Hepatocyte (in vitro differentiated cells): ENCODE results near the gene TNS3.

Experiments used
- EZH2phosphoT487 ChIP-seq: fragments of 200-600 bp; sonication (generic); IDR thresholded peaks from one replicate; pipeline ENCODE4 v1.6.1; 2018; ENCODE audit warnings: antibody characterized with exemption, mild to moderate bottlenecking, low read depth, moderate library complexity; ENCODE audit not compliant: unreplicated experiment, severe bottlenecking
- TF ChIP-seq, protein P1 (sequence below): fragments of 200-600 bp; sonication (generic); IDR thresholded peaks from 2 replicates; pipeline ENCODE4 v1.5.1; 2016; ENCODE audit warnings: antibody characterized with exemption, mild to moderate bottlenecking; ENCODE audit not compliant: poor library complexity

GRCh38 chr7:47521816-47522561, 59.9 kb downstream of the TNS3 start:
- TF ChIP-seq, protein P1, sequence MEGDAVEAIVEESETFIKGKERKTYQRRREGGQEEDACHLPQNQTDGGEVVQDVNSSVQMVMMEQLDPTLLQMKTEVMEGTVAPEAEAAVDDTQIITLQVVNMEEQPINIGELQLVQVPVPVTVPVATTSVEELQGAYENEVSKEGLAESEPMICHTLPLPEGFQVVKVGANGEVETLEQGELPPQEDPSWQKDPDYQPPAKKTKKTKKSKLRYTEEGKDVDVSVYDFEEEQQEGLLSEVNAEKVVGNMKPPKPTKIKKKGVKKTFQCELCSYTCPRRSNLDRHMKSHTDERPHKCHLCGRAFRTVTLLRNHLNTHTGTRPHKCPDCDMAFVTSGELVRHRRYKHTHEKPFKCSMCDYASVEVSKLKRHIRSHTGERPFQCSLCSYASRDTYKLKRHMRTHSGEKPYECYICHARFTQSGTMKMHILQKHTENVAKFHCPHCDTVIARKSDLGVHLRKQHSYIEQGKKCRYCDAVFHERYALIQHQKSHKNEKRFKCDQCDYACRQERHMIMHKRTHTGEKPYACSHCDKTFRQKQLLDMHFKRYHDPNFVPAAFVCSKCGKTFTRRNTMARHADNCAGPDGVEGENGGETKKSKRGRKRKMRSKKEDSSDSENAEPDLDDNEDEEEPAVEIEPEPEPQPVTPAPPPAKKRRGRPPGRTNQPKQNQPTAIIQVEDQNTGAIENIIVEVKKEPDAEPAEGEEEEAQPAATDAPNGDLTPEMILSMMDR: no peak
- TF ChIP-seq EZH2phosphoT487: no peak
